ENCODE measurements around the gene COL25A1. TPM values are rescaled to one million over a fixed set of nuclear protein-coding genes. Genes with fewer than 3 reads are reported as not detected.

COL25A1 gene
- total RNA-seq, 4 donors from 2014 or later: 0.14 to 1.6 (median 0.32) TPM; not detected in 1

GRCh38 chr4:108833046-108833445 lies 469.4 kb downstream of the COL25A1 start:
- Histone ChIP-seq H3K36me3 (no peaks in the 10 kb centered on the region), H3K27ac (no peak overlapping the region), H3K27me3 (no peaks in the 10 kb centered on the region), H3K4me1 (peaks cover 4 to 14% (median 9%) of the 10 kb centered on the region in 4 donors), H3K9me3 (no peaks in the 10 kb centered on the region), H3K4me3 (no peak overlapping the region)
- TF ChIP-seq CTCF (IDR thresholded peaks at IDR 0.05) (no peak), POLR2A (IDR thresholded peaks at IDR 0.05) (no peak), POLR2AphosphoS5 (IDR thresholded peaks at IDR 0.05) (no peak), EP300 (IDR thresholded peaks at IDR 0.05; ENCODE audit: low read depth) (no peak)
- WGBS, 2 donors (ENCODE audit: low coverage in 1 of 2): 76 to 82% methylated on average over 4 of the region's 4 CpGs
- in situ Hi-C loops (cut with MboI; ENCODE audit: low pct_ligation_motif_present in 1 of 4, low pct_unique_long_range_greater_than_20kb in 1 of 4, low sequenced_read_pairs in 3 of 4) (loop anchor here in 1 of 4 donors (25.0 kb wide), 1 partner anchor 579 kb away; no protein-coding TSS in a partner anchor), intact Hi-C loops (cut with DNase I; ENCODE audit: low total_unique reads) (no loop called here)
- DNase-seq: no peak

GRCh38 chr4:108831886-108832285 lies 470.6 kb downstream of the COL25A1 start:
- 24 to 39% methylated on average over 3 of the region's 3 CpGs for WGBS, 2 donors (ENCODE audit: low coverage in 1 of 2)
- in situ Hi-C loops (cut with MboI; ENCODE audit: low pct_ligation_motif_present in 1 of 4, low pct_unique_long_range_greater_than_20kb in 1 of 4, low sequenced_read_pairs in 3 of 4): loop anchor here in 1 of 4 donors (25.0 kb wide), 1 partner anchor 580 kb away; no protein-coding TSS in a partner anchor
- no peak overlapping the region for H3K4me3 ChIP-seq
- H3K27me3 ChIP-seq: no peaks in the 10 kb centered on the region
- DNase-seq: no peak
- TF ChIP-seq POLR2AphosphoS5 (IDR thresholded peaks at IDR 0.05) (no peak), EP300 (IDR thresholded peaks at IDR 0.05; ENCODE audit: low read depth) (no peak), CTCF (IDR thresholded peaks at IDR 0.05) (no peak), POLR2A (IDR thresholded peaks at IDR 0.05) (no peak)
- intact Hi-C loops (cut with DNase I; ENCODE audit: low total_unique reads): no loop called here
- no peak overlapping the region for H3K27ac ChIP-seq
- no peaks in the 10 kb centered on the region for H3K36me3 ChIP-seq
- H3K4me1 ChIP-seq: peaks cover 4 to 14% (median 9%) of the 10 kb centered on the region in 4 donors
- H3K9me3 ChIP-seq: no peaks in the 10 kb centered on the region

GRCh38 chr4:108831291-108831690 lies 471.2 kb downstream of the COL25A1 start:
- no peak for DNase-seq
- H3K27ac ChIP-seq: no peak overlapping the region
- in situ Hi-C loops (cut with MboI; ENCODE audit: low pct_ligation_motif_present in 1 of 4, low pct_unique_long_range_greater_than_20kb in 1 of 4, low sequenced_read_pairs in 3 of 4) (loop anchor here in 1 of 4 donors (25.0 kb wide), 1 partner anchor 581 kb away; no protein-coding TSS in a partner anchor), intact Hi-C loops (cut with DNase I; ENCODE audit: low total_unique reads) (no loop called here)
- no peaks in the 10 kb centered on the region for H3K27me3 ChIP-seq
- H3K4me1 ChIP-seq: peaks cover 4 to 14% (median 9%) of the 10 kb centered on the region in 4 donors
- H3K9me3 ChIP-seq: no peaks in the 10 kb centered on the region
- H3K4me3 ChIP-seq: no peak overlapping the region
- TF ChIP-seq POLR2AphosphoS5 (IDR thresholded peaks at IDR 0.05) (no peak), POLR2A (IDR thresholded peaks at IDR 0.05) (no peak), EP300 (IDR thresholded peaks at IDR 0.05; ENCODE audit: low read depth) (no peak), CTCF (IDR thresholded peaks at IDR 0.05) (no peak)
- WGBS, 2 donors (ENCODE audit: low coverage in 1 of 2): 85 to 88% methylated on average over 1 of the region's 1 CpG
- H3K36me3 ChIP-seq: no peaks in the 10 kb centered on the region

- intact Hi-C loops (cut with DNase I; ENCODE audit: low total_unique reads): no loop called here
- no peaks in the 10 kb centered on the region for H3K9me3 ChIP-seq
- no peak for TF ChIP-seq CTCF (IDR thresholded peaks at IDR 0.05)
- no peak for TF ChIP-seq POLR2A (IDR thresholded peaks at IDR 0.05)
- no peak for TF ChIP-seq EP300 (IDR thresholded peaks at IDR 0.05; ENCODE audit: low read depth)
- TF ChIP-seq POLR2AphosphoS5 (IDR thresholded peaks at IDR 0.05): no peak
- DNase-seq: peak; percentile 39
- no peaks in the 10 kb centered on the region for H3K36me3 ChIP-seq
- H3K4me1 ChIP-seq: peaks cover 4 to 14% (median 9%) of the 10 kb centered on the region in 4 donors
- no peak overlapping the region for H3K27ac ChIP-seq
- 14 to 30% methylated on average over 4 of the region's 4 CpGs for WGBS, 2 donors (ENCODE audit: low coverage in 1 of 2)
- in situ Hi-C loops (cut with MboI; ENCODE audit: low pct_ligation_motif_present in 1 of 4, low pct_unique_long_range_greater_than_20kb in 1 of 4, low sequenced_read_pairs in 3 of 4): loop anchor here in 1 of 4 donors (25.0 kb wide), 1 partner anchor 582 kb away; no protein-coding TSS in a partner anchor
- no peaks in the 10 kb centered on the region for H3K27me3 ChIP-seq
- no peak overlapping the region for H3K4me3 ChIP-seq
These were observed 471.8 kb downstream of the COL25A1 start for GRCh38 chr4:108830509-108831244.
